Lower lobe of right lung (tissue), 2 donors: ENCODE measurements around the gene STON2. TPM values are rescaled to one million over a fixed set of nuclear protein-coding genes. Genes with fewer than 3 reads are reported as not detected.

Experiments used
- ATAC-seq, 2 donors: fragments of 200-7000 bp; cut with Tn5 transposase; one replicate each; pipeline ENCODE4 v1.9.1; 2020 to 2022; ENCODE audit warnings: mild to moderate bottlenecking in 2 of 2, moderate library complexity in 2 of 2
- DNase-seq: peaks from one replicate; pipeline ENCODE4 v3.0.0-alpha.2; 2020
- H3K27ac ChIP-seq: fragments of 200-600 bp; one replicate; pipeline ENCODE4 v1.8.0; 2022
- H3K27me3 ChIP-seq: fragments of 200-600 bp; one replicate; pipeline ENCODE4 v1.8.0; 2022; ENCODE audit warnings: low read depth
- H3K36me3 ChIP-seq: fragments of 200-600 bp; one replicate; pipeline ENCODE4 v1.8.0; 2022; ENCODE audit warnings: mild to moderate bottlenecking
- H3K4me1 ChIP-seq: fragments of 200-600 bp; one replicate; pipeline ENCODE4 v1.8.0; 2022
- H3K4me3 ChIP-seq: fragments of 200-600 bp; one replicate; pipeline ENCODE4 v1.8.0; 2022; ENCODE audit warnings: mild to moderate bottlenecking
- H3K9me3 ChIP-seq: fragments of 200-600 bp; one replicate; pipeline ENCODE4 v1.8.0; 2022
- CTCF ChIP-seq: fragments of 200-600 bp; IDR thresholded peaks from one replicate; pipeline ENCODE4 v1.8.0; 2022; ENCODE audit warnings: antibody characterized with exemption, mild to moderate bottlenecking
- intact Hi-C: fragments of 100-400 bp; cut with DNase I; formaldehyde crosslinking; loops from one replicate; pipeline ENCODE4 v1.11.0; 2022
- total RNA-seq: library from RNA; stranded (reverse); fragmentation: NEBNext Ultra II Directional; extraction: Animal tissue kit (Norgen Biotek cat#: 25700); gene quantifications from one replicate; pipeline ENCODE4 v1.2.1, GENCODE V29; 2021
- donor health status: DM: no; HTN: yes; CAD: no; lungs with severe emphysema.

Gene STON2
- total RNA-seq, 1 donor from 2014 or later: 34.3 TPM

DNA sequence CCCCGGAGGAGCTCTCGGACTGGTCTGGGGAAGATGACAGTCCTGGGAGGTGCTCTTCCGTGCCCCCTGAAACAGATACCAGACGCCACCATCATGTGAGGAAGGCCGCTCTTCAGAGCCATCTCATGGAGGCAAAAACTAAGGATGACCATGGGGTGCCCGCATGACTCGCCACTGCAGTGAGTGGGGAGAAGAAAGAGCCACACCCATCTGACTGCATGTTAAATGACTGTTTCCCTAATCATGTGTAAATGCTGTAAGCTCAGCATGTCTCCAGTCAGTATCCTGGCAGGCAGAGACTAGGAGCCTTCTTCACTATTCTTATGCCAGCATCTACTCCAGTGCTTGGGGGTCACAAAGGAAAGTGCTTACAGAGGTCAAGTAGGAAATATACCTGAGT, 4.0 kb downstream of the STON2 start:
- H3K36me3 ChIP-seq: no peaks in the 10 kb centered on the region
- no peaks in the 10 kb centered on the region for H3K9me3 ChIP-seq
- DNase-seq: no peak
- H3K4me1 ChIP-seq: peaks cover 6% of the 10 kb centered on the region
- intact Hi-C loops: no loop called here
- no peaks in the 10 kb centered on the region for H3K27me3 ChIP-seq
- H3K4me3 ChIP-seq: no peak overlapping the region
- no peak overlapping the region for H3K27ac ChIP-seq
- TF ChIP-seq CTCF: no peak
- ATAC-seq: no peak

DNA sequence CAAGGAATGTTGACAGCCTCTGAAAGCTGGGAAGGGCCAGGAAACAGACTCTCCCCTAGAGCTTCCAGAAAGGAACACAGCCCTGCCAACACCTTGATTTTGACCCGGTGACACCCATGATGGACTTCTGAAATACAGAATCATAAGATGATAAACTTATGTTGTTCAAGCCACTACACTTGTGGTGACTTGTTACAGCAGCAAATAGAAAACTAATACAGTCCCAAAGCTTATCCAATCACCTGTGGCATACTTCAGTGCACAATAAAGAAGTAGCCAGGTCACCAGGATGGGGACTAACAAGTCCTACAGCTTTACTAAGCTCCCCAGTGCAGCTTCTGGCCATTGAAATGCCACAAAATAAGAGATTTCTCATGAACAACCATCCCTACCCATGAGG, 5.4 kb downstream of the STON2 start:
- no peak for TF ChIP-seq CTCF
- Histone ChIP-seq H3K27ac (no peak overlapping the region), H3K9me3 (no peaks in the 10 kb centered on the region)

DNA sequence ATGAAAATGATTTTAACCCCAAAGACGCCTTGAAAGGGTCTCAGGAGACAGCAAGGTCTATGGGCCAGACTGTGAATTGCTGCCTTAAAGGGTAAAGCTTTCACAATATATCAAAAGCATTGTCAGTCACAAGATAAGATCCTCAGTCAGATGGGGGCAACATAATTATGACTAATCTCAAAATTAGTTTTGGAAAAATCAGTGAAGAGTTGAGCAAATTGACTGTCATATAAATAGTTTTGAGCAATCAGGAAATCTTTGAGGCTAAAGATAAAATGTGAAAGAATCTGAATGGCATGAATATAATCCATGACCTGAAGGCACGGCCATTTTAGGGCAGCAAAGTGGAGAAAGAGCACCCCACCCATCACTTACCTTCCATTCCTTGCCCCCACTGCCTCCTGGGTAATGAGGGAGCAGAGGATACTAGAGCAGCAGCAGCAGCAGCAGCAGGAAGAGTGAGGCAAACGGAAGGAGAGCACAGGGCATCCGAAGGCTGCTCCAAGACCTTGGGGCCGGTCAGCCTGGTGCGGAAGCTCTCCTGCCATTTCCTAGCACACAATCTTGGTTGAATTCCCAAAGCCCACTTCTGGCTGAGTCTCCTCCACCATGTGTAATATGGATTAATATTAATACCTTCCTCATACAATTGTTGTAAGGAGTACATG, 7.0 kb downstream of the STON2 start:
- H3K27ac ChIP-seq: no peak overlapping the region
- no peaks in the 10 kb centered on the region for H3K27me3 ChIP-seq
- TF ChIP-seq CTCF: no peak
- H3K4me1 ChIP-seq: no peaks in the 10 kb centered on the region
- DNase-seq: no peak
- intact Hi-C loops: no loop called here
- H3K9me3 ChIP-seq: no peaks in the 10 kb centered on the region
- H3K36me3 ChIP-seq: no peaks in the 10 kb centered on the region
- no peak overlapping the region for H3K4me3 ChIP-seq
- no peak for ATAC-seq

More for the DNA sequence above, 5.4 kb downstream of the STON2 start:
- DNase-seq (no peak), ATAC-seq (no peak)
- Histone ChIP-seq H3K4me1 (peaks cover under 1% of the 10 kb centered on the region), H3K36me3 (no peaks in the 10 kb centered on the region), H3K27me3 (no peaks in the 10 kb centered on the region), H3K4me3 (no peak overlapping the region)
- intact Hi-C loops: no loop called here

DNA sequence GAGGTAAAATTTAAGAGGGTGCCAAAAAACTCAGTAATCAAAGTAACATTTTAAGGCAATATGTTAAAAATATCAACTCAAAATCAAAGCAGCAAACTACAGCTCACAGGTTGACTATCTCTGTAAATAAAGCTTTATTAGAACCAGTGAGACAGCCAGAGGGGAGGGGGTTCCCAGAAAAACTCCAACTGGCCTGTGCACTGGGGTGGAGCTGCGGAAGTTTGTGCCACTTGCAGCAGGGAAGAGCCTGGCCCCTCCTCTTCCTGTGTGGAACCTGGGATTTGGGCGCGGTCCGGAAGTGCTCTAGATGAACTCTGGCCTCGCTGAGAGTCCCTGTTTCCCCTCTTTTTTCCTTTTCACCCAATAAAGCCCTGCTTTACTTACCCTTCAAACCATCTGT, 8.1 kb downstream of the STON2 start:
- no peak overlapping the region for H3K4me3 ChIP-seq
- H3K27ac ChIP-seq: no peak overlapping the region
- ATAC-seq (no peak), DNase-seq (no peak)
- no peaks in the 10 kb centered on the region for H3K4me1 ChIP-seq
- TF ChIP-seq CTCF: no peak
- intact Hi-C loops: no loop called here
- no peaks in the 10 kb centered on the region for H3K36me3 ChIP-seq
- no peaks in the 10 kb centered on the region for H3K9me3 ChIP-seq
- H3K27me3 ChIP-seq: no peaks in the 10 kb centered on the region

GRCh38 chr14:81390696-81391095, 9.4 kb downstream of the STON2 start:
- Histone ChIP-seq H3K36me3 (no peaks in the 10 kb centered on the region), H3K4me3 (no peak overlapping the region), H3K4me1 (no peaks in the 10 kb centered on the region), H3K27ac (no peak overlapping the region), H3K9me3 (no peaks in the 10 kb centered on the region), H3K27me3 (no peaks in the 10 kb centered on the region)
- DNase-seq: no peak
- no peak for ATAC-seq
- intact Hi-C loops: no loop called here
- TF ChIP-seq CTCF: no peak
